ENCODE data around the gene RPS6KA5.
"Not testable (repeated sequence)": the region's sequence is repeated elsewhere in the genome, so short reads cannot be mapped to it uniquely, and the experiment has no call there.

The RPS6KA5 gene

GRCh38 chr14:90965765-90966164, 94.7 kb downstream of the RPS6KA5 start:
- Histone ChIP-seq H3K9me3 (ENCODE audit: severe bottlenecking) (no peaks in the 10 kb centered on the region), H3K27me3 (ENCODE audit: insufficient read depth, low read depth, severe bottlenecking) (no peaks in the 10 kb centered on the region), H3K4me3 (ENCODE audit: low read depth, low read length) (no peak overlapping the region), H3K36me3 (no peaks in the 10 kb centered on the region), H3K27ac (no peak overlapping the region)
- no peak for DNase-seq
- TF ChIP-seq CTCF (IDR thresholded peaks at IDR 0.05; ENCODE audit: low read depth, low read length) = no peak

GRCh38 chr14:90963343-90963742, 97.1 kb downstream of the RPS6KA5 start:
- no peak for TF ChIP-seq CTCF (IDR thresholded peaks at IDR 0.05; ENCODE audit: low read depth, low read length)
- no peaks in the 10 kb centered on the region for H3K27me3 ChIP-seq (ENCODE audit: insufficient read depth, low read depth, severe bottlenecking)
- H3K27ac ChIP-seq = no peak overlapping the region
- H3K36me3 ChIP-seq = no peaks in the 10 kb centered on the region
- no peaks in the 10 kb centered on the region for H3K9me3 ChIP-seq (ENCODE audit: severe bottlenecking)
- no peak for DNase-seq
- no peak overlapping the region for H3K4me3 ChIP-seq (ENCODE audit: low read depth, low read length)

GRCh38 chr14:90962505-90963109, 97.8 kb downstream of the RPS6KA5 start:
- no peaks in the 10 kb centered on the region for H3K27me3 ChIP-seq (ENCODE audit: insufficient read depth, low read depth, severe bottlenecking)
- no peaks in the 10 kb centered on the region for H3K36me3 ChIP-seq
- no peaks in the 10 kb centered on the region for H3K9me3 ChIP-seq (ENCODE audit: severe bottlenecking)
- H3K4me3 ChIP-seq (ENCODE audit: low read depth, low read length) = no peak overlapping the region
- TF ChIP-seq CTCF (IDR thresholded peaks at IDR 0.05; ENCODE audit: low read depth, low read length) = no peak
- no peak overlapping the region for H3K27ac ChIP-seq
- DNase-seq = no peak

- no peak overlapping the region for H3K27ac ChIP-seq
- H3K36me3 ChIP-seq = no peaks in the 10 kb centered on the region
- no peaks in the 10 kb centered on the region for H3K9me3 ChIP-seq (ENCODE audit: severe bottlenecking)
- H3K4me3 ChIP-seq (ENCODE audit: low read depth, low read length) = no peak overlapping the region
- no peaks in the 10 kb centered on the region for H3K27me3 ChIP-seq (ENCODE audit: insufficient read depth, low read depth, severe bottlenecking)
- DNase-seq = no peak
- TF ChIP-seq CTCF (IDR thresholded peaks at IDR 0.05; ENCODE audit: low read depth, low read length) = no peak
These were observed 99.6 kb downstream of the RPS6KA5 start for GRCh38 chr14:90960818-90961217.

DNA sequence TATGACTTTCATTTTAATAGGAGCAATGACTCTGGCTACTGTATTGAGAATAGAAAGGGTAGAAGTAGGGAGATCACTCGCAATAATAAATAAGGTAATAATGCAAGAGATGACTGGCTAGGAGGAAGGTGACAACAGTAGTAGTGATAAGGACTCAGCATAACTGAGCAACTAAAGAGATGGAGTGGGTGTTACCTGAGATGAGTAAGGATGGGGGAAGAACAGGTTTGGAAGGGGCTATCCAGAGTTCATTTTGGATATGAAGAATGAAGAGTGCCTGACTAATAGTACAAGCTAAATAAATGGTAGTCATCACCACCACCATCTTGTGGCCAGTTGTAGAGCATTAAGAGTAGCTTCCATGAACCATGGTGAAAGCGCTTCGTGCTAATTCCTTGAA, 101.1 kb downstream of the RPS6KA5 start:
- no peaks in the 10 kb centered on the region for H3K36me3 ChIP-seq
- H3K27ac ChIP-seq = no peak overlapping the region
- no peak for TF ChIP-seq CTCF (IDR thresholded peaks at IDR 0.05; ENCODE audit: low read depth, low read length)
- H3K9me3 ChIP-seq (ENCODE audit: severe bottlenecking) = no peaks in the 10 kb centered on the region
- H3K27me3 ChIP-seq (ENCODE audit: insufficient read depth, low read depth, severe bottlenecking) = no peaks in the 10 kb centered on the region
- no peak overlapping the region for H3K4me3 ChIP-seq (ENCODE audit: low read depth, low read length)
- DNase-seq = no peak

GRCh38 chr14:90956273-90956672, 104.2 kb downstream of the RPS6KA5 start:
- Histone ChIP-seq H3K4me3 (ENCODE audit: low read depth, low read length) (no peak overlapping the region), H3K27me3 (ENCODE audit: insufficient read depth, low read depth, severe bottlenecking) (no peaks in the 10 kb centered on the region), H3K27ac (no peak overlapping the region), H3K36me3 (no peaks in the 10 kb centered on the region), H3K9me3 (ENCODE audit: severe bottlenecking) (peaks cover 2% of the 10 kb centered on the region)
- TF ChIP-seq CTCF (IDR thresholded peaks at IDR 0.05; ENCODE audit: low read depth, low read length) = no peak
- DNase-seq = no peak

DNA sequence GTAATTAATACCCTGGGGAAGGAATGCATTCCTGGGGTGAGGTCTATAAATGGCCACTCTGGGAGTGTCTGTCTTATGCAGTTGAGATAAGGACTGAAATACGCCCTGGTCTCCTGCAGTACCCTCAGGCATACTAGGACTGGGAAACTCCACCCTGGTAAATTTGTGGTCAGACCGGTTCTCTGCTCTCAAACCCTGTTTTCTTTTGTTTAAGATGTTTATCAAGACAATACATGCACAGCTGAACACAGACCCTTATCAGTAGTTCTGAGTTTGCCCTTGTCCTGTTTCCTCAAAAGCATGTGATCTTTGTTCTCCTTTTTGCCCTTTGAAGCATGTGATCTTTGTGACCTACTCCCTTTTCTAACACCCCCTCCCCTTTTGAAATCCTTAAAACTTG, 106.8 kb downstream of the RPS6KA5 start:
- not testable (repeated sequence) for H3K36me3 ChIP-seq; H3K27ac ChIP-seq; DNase-seq; H3K4me3 ChIP-seq (ENCODE audit: low read depth, low read length); H3K9me3 ChIP-seq (ENCODE audit: severe bottlenecking); H3K27me3 ChIP-seq (ENCODE audit: insufficient read depth, low read depth, severe bottlenecking)

All from WERI-Rb-1 (cell line).